ENCODE results near the gene ITGB7.

The ITGB7 gene

DNA sequence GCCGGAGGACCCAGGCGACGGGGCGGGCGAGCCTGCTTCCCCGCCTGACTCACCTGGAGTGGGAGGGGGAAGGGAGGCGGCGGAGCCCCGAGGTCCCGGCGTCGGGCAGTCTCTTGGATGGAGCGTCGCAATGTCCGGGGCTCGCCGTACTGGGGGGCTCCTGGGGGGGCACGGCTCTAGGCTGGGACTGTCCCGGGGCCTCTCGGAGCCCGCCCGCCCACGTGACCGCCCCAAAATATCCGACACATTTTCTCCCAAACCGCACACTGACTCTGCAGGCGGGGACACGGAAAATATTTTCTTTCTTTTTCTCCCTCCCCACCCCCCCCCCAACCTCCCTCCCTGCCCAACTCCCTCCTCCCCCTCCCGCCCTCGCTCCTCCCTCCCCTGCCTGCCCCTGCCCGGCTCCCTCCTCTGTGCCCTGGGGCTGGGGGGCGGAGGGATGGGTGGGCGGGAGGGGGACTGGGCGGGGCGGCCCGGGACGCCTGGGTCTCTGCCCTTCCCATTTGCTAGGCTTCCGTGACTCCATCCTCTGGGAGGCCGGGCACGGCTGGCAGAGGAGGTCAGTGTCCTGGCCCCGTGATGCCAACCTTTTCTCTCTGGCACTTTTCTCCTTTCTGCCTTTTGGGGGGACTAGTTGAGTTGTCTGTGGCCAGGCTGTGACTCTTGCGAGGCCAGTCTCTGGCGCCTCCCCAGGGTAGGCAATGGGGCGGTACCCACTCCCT lies 25.0 kb upstream of the ITGB7 start, which contains the start of gene RARG:
TSS of gene RARG (minus strand) at position 289 of the 725 bp plus-strand sequence. CDS start 4,664 bp downstream, outside the sequence.
- peak; percentile 77 for DNase-seq (ENCODE audit: low spot score)

DNA sequence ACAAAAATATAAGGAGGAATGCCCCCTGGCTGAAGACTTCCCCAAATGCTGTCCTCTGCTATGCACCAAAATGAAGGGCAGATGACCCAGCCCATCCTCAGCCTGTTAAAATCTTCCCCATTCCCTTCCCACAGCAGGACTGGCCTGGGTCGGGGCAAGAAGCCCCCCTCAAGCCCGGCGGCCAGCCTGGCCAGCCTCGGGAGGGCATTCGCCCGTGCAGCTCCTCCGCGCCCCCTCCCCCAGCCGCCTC lies 24.5 kb upstream of the ITGB7 start:
- DNase-seq (ENCODE audit: low spot score) = no peak

DNA sequence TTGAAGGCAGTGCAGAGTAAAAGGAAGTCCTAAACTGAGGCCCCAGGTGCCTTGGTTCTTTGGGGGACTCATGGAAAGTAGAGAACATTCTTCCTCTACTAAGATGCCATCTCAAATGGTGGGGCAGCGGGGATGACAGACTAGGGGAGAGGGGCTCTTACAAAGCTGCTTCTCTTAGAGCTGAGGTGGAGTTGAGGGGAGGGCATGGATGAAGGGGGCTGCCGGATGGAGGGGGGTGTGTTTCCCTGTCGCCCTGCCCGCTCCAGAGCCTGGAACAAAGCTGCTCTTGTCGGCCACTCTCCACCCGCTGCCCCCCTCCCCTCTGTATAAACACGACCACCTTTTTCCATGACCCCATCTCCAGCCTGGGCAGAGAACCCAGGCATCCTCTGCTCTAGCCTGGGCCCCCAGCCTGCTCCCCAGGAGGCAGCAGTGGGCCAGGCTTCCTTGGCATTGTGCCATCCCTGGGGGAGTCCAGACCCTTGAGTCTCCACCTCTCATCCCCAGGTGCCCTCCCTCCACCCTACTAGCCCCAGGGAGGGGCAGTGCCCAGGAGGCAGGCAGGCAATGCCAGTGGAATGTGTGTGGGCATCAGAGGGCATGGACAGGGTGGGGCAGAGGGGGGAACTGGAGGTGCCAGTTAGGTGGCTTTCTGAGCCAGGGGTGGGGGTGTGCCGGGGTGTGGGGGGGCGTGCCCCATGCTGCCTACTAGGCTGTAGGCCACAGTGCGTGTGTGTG lies 23.2 kb upstream of the ITGB7 start:
- DNase-seq (ENCODE audit: low spot score) = peak; percentile 57

DNA sequence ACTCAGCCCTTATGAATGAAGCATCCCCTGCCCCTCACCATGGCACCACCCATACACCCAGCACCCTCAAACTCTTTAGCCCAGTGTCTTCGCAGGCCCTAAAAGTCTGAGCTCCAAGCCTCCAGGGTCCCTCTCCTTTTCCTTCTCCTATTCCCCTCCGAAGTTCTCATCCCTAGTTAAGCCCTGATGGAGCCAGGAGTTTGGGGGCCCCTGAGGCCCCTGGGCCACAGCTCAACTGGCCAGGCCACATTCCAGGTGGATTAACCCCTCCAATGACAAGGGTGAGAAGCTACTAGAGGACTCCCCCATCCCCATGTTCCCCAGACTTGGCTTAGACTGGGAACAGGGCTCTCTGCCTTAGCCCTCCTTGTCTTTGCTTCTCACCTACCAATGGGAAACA lies 22.4 kb upstream of the ITGB7 start:
- DNase-seq (ENCODE audit: low spot score) = no peak

DNA sequence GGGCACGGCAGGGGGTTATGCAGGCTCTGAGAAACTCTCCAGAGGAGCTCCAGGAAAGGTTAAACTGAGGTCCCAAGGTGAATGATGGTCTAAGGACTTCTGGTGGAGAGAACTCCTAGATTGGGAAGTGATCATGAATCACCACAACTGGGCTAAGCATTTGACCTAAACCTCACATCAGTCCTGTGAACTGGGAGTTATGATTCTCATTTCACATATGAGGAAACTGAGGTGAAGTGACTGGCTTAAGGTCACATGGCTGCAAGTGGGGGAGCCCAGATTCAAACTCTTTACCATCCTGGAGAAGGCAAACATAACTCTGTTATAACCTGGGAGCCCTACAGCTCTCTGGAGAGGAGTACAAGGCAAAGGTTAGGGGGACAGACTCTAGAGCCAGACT lies 20.8 kb upstream of the ITGB7 start:
- DNase-seq (ENCODE audit: low spot score) = no peak

DNA sequence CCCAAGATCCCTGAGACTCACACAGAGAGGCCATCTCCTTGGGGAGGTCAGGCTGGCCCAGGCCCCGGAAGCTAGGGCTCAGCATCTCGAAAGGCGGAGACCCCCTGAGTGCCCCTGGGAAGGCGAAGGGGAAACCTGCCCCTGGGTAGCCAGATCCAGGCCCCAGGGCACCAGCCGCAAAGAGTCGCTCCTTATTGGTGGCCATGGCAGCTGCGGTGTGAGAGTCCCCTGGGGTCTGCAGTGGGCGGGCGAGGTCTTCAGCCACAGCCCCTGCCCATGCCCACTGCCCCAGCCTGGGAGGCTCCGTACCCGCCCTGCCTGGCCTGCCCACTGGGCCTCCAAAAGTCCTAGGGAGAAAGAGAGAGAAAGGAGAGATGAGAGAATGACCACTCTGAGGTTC lies 20.3 kb upstream of the ITGB7 start:
- DNase-seq (ENCODE audit: low spot score) = peak; percentile 31

DNA sequence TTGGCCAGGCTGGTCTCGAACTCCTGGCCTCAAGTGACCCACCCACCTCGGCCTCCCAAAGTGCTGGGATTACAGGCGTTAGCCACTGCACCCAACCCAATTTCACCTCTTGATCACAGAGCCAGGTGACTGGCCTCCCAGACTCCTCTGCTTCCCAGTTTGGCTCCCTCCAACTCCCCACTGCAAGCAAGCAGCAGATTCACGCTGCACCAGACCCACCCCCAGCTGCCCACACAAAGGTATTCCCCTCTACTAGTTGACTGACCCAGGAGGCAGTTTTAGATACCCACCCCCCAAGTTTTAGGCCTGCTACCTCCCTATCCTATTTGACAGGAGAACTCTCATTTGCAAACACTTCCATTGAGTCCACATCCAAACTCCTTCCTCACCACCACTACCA lies 19.8 kb upstream of the ITGB7 start:
- DNase-seq (ENCODE audit: low spot score) = peak; percentile 52

DNA sequence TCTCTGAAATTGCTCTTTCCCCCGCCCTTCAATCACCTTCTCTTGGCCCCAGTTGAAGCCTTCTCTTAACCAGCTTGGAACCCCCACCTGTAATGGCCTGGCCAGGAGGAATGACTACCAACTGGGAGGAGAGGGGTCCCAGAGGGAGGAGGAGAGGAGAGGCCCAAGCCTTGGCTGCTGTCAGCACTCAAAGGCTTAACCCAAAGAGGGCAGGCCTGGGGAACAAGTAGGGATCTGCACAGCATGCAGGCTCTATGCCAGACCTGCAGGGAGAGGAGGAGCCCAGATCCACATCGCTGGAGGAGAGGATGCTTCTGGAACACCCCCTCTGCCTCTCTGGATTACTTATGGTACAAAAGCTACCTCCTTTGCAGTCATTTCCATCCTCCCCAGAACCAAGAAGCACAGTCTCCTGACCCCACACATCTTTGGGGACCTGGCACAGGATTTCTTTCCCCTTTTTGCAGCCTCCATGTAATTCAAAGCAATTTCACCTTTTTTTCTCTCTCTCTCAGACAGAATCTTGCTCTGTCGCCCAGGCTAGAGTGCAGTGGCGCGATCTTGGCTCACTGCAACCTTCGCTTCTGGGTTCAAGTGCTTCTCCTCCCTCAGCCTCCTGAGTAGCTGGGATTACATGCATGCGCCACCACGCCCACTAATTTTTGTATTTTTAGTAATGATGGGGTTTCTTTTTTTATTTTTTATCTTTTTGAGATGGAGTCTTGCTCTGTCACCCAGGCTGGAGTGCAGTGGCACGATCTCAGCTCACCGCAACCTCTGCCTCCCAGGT lies 18.8 kb upstream of the ITGB7 start:
- peak; percentile 60 for DNase-seq (ENCODE audit: low spot score)

DNA sequence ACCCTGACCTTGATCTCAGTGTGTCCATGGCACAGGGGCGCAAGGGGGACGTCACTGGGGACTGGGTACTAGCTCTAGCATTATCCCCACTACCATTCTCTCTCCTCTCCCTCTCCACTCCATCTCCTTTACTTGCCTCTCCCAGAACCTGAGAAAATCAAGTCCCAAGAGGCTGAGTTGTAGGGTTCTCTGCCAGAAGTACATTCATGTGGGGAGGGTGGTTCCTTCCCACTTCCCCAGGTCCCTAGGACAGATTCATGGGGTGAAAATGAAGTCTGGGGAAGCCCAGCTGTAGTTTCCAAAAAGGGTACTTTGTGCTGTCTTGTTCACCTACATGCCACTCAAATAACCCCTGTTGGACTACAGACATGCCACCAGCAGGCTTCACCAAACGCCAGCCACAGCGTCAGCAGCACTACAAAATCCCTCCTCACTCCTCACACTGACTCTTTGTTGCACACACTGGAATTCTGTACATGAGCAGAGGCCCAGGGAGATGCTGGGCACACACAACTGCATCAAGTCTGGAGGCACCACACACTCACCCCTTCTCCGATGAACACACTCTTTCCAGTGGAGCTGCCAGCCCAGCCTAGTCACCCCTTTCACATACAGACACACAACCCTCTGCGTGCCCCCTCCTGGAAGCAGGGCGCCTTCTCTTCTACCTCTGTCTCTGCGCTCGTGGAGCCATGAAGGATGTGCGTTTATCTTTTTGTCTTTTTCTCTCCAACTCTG lies 18.0 kb upstream of the ITGB7 start:
- peak; percentile 63 for DNase-seq (ENCODE audit: low spot score)

DNA sequence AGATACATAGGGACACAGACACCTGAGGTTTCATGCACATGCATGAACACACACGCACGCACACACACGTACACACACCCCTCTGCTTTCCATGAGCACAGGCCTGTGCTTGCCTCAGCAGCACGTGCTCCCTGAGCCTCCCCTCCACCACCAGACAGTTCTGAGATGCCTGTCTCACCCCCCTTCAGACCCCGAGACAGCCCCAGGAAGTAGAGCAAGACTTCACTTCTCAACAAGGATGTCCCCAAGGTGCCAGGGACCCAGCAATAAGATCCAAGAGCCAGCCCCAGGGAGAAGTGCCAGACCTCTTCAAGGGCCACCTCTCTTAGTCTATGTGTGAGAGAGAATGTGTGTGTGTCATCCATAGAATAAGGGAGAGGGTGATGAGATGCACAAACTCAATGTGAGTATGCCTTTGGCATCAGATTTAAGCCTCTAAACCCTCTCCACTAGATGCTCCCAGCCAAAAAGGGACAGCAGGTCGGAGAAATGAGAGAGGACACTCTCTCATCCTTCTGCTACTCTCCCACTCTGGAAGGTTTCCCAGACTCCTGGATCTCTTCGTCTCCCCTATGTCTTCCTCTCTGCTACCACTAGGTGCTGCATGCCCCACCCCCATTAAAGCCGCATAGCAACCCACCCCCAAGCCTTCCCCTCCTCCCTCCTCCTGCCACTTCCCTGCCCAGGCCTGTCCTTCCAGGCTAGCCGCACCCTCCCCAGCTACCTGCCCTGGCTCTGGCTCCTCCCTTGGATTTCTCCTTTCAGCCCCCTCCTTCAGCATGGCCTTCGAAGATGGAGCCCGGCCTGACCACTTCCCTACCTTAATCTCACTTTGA lies 17.2 kb upstream of the ITGB7 start:
- DNase-seq (ENCODE audit: low spot score) = peak; percentile 66

DNA sequence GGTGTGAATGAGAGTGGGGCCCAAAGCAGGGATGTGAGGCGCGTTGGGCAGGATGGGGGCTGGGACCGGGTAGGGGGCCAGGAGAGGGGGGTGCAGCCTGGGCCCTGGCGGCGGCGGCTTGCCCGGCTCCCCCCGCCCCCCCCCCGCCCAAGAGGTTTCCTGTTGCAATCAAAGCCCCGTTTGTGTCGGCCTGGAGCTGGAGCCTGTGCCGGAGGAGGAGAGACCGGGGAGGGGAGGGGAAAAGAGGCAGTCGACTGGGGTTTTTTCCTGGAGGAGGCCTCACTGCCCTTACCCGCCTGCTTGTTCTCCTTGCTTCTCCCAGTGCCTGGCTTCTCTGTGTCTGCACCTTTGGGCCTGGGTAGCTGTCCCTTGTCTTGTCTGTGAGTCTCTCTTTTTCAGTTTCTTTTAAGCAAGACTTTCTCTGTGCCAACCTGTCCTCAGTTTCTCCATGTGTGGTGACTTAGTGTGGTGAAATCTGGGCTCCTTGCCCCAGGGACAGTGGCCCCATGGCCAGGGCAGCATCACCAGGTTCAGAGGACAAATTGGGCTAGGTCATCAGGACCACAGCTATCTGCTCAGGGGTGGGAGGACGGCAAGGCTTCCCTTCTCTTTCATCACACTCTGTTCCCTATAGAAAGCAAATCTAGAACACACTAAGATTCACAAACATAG lies 16.5 kb upstream of the ITGB7 start:
- peak; percentile 73 for DNase-seq (ENCODE audit: low spot score)

DNA sequence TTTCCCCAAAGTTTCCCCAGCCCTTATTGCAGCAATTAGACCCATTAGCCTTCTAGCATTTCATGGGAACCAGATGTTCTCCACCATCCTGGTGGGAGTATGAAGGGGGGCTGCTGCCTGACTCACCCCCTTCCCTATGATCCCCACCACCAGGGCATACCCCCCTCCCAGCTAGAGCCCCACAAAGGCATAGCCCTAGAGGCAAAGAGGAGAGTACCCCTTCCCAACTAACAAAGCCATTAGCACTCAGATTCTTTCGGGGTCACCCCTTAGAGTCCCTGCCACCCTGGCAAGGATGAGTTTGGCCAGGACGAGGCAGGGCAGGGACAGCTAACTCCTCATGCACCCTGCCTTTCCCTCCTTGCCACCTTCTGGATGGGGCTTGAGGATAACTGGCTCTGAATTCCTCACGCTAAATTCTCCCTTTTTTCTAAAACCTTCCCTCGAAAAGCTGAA lies 15.8 kb upstream of the ITGB7 start:
- peak; percentile 58 for DNase-seq (ENCODE audit: low spot score)

DNA sequence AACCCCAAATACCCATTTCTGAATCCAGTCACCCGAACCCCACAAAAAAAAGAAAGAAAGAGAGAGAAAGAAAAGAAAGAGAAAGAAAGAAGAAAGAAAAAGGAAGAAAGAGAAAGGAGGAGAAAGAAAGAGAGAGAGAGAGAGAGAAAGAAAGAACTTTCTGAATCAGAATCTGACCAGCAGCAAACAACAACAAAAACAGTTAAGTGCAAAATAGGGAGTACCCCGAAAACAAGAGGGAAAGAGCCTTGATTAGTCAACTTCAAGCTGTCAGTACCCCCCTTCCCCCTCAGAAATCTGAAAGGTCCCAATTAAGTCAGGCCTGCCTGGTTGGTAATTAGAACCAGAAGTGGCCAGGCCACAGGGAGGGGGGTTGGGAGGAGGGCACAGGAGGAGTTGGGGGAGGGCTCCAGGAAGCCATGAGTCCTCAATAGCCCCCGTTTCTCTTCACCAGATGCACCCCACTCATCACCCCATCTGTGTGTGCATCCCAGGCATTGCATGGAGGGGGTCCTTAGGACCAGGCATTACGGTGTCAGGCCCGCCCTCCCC lies 15.2 kb upstream of the ITGB7 start:
- no peak for DNase-seq (ENCODE audit: low spot score)

DNA sequence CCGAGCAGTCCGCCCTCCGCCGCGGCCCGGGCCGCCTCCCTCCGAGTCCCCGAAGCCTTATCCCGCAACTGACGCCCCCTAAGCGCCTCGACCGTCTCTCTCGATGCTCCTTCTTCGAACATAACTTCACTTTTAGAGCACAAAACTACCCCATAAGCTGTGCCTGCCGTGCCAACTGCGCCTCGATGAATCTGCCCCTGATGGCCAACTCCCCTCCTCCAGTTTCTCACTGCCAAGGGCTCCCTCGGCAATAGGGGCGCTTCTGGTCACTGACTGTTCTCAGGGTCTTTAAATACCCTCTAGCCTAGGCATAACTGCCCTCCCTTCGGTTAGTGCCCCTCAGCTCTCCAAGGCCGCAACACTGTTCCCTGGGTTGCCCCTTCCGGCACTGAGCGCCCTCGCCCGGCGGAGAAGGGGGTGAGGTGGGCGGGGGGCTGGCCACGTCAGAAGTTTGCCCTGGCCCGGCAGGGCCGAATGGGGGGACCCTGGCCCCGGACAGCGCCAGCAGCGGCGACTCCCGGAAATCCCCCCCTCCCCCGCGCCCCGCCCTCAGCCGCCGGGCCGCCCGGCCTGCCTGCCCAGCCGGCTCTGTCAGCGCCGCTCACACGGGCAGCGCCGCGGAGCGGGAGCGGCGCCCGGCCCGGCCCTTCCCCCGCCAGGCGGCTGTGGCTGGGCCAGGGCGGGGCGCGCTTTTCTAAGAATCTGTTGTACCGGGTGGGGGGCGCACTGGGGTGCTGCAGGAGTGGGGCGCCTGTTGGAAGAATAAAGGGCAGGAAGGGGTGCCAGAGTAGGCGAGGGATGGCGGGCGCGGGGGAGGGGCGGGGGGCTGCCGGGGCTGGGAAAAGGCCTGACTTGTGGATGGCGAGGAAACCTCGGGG lies 14.4 kb upstream of the ITGB7 start:
- DNase-seq (ENCODE audit: low spot score) = peak; percentile 88

DNA sequence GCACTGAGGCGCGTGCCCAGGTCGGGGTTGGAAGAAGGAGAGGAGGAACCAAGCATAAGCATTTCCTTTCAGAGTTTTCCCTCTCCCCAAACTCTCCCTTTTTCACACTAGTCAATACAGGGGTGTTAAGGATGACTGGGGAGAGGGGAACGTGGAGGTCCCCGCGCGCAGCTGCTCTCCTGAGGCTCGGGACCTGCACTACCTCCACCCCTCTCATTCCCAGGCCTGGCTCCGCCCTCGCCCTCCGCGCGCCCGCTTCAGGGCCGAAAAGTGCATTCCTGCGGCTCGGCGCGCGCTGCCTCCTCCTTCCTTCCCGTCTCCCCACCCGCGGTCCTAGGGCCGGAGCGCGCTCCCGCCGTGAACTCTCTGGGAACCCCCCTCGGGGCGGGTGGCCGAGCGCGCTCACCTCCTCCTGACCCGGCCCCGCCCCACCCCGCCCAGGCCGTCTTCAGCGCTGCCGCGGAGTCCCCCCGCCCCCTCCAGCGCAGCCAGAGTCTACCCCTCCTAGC lies 13.7 kb upstream of the ITGB7 start:
- peak; percentile 96 for DNase-seq (ENCODE audit: low spot score)

DNA sequence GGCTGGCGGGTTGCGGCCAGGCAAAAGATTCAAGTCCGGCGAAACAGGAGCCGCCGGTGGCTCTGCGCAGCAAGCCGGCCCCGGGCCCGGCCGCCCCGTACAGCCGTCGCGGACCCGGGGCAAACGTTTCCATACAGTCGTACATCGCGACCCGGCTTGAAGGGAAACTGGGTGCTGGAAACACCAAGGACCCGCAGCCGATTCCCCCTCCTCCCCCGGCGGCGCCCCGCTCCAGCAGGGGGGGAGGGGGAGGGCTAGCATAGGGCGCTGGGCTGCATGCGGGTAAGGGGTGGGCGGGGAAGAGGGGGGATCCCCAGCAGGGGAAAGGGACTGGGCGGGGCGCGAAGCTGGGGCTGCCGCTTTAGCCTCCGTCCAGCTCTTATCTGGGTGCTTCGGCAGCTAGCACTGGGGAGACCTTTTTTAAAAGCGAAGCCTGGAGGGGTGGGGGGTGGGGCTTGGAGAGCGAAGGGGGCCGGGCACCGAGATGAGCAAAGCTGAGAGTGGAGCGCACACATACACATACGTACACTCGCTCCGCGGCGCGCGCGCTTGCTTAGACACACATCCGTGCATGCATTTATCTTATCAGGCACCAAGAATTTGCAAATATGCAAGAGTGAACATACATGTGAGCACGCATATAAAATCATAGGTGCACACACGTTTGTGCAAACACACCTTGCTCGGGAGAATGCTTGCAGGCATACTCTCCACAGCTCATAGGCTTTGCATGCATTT lies 13.1 kb upstream of the ITGB7 start:
- DNase-seq (ENCODE audit: low spot score) = peak; percentile 81

DNA sequence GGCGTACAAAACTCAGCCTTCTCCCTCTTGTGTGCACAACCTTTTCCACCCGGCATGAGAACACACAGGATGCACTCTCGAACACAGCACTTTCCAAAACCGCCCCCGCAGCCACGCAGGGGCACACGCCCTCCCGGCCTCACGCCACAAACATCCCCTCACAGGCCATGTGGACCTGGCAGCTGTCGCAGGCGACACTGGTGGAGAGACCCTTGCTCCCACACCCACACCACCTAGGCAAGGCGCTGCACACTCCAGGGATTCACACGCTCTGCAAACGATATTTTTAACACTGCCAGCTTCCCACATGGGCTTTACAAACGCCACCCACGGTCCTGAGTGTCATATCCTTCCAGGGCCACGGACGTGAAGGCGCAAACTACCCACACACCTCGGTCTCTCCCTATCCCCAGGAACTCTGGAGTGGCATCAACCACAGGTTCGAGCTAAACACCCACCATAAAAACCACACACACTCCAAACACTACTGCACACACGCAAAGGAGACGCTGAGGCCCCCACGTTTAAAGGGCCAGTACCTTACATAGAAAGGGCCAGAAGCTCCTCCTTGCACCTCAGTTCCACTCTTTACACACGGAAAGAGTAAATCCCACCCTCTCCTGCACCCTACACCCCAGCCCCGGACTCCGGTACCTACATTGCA lies 12.4 kb upstream of the ITGB7 start:
- peak; percentile 70 for DNase-seq (ENCODE audit: low spot score)

All from left forelimb (tissue), 1 donor.